ENCODE results near the gene DENND1B. TPM values are rescaled to one million over a fixed set of nuclear protein-coding genes. Genes with fewer than 3 reads are reported as not detected.
A peak's percentile ranks its signal among the peaks of the same experiment; 100 is the strongest.

Gene DENND1B
- total RNA-seq: 8.9 TPM
- polyA plus RNA-seq (ENCODE audit: insufficient read depth in 1 of 8, insufficient read length in 8 of 8, low replicate concordance in 1 of 8): 1 to 10 TPM; 3.1 to 6.3 (median 4.7) TPM
- long read RNA-seq, donor 1, partial matches to known transcripts: 0 of 1 reads
- long read RNA-seq, donor 1, other reads (novel, unspliced or antisense): 0 of 1 reads
- long read RNA-seq, donor 2: 0 reads
- long read RNA-seq, donor 3: 0 reads
- long read RNA-seq, donor 4: 0 reads
- long read RNA-seq, donor 5: 0 reads
- long read RNA-seq, donor 6: 0 reads
- long read RNA-seq, donor 7, partial matches to known transcripts: 0 of 1 reads
- long read RNA-seq, donor 7, other reads (novel, unspliced or antisense): 0 of 1 reads
- long read RNA-seq, donor 8: 0 reads
- long read RNA-seq, donor 9: 0 reads
- long read RNA-seq, donor 10, partial matches to known transcripts: 0 of 2 reads
- long read RNA-seq, donor 10, other reads (novel, unspliced or antisense): 0 of 2 reads
- long read RNA-seq, donor 11, partial matches to known transcripts: 0 of 1 reads
- long read RNA-seq, donor 11, other reads (novel, unspliced or antisense): 0 of 1 reads

- 4% methylated on average over 38 of the region's 51 CpGs for WGBS (ENCODE audit: insufficient coverage)
- peaks cover 5% of the 10 kb centered on the region for H3K4me1 ChIP-seq (ENCODE audit: control insufficient read depth, insufficient read depth, low read length)
Measured at GRCh38 chr1:197775282-197776262, at the start of gene DENND1B. Gene DENND1B (minus strand): TSS chr1:197775480. CDS start chr1:197775155, 325 bp downstream.

GRCh38 chr1:197814306-197814705, 39.0 kb upstream of the DENND1B start:
- Histone ChIP-seq H3K4me1 (ENCODE audit: control insufficient read depth, insufficient read depth, low read length) (no peaks in the 10 kb centered on the region), H3K36me3 (ENCODE audit: control insufficient read depth, insufficient read depth, low read length) (no peaks in the 10 kb centered on the region), H3K27me3 (ENCODE audit: control insufficient read depth, insufficient read depth, low read length) (no peaks in the 10 kb centered on the region), H3K27ac (ENCODE audit: low read length) (no peak overlapping the region), H3K4me3 (ENCODE audit: low read length) (no peak overlapping the region), H3K9me3 (replicated peaks; ENCODE audit: control insufficient read depth, low read depth, low read length) (no peaks in the 10 kb centered on the region)
- DNase-seq: no peak
- WGBS (ENCODE audit: insufficient coverage): no CpG with 5 or more reads among the region's 2 CpGs

More at GRCh38 chr1:197775282-197776262, at the start of gene DENND1B:
- Histone ChIP-seq H3K9me3 (replicated peaks; ENCODE audit: control insufficient read depth, low read depth, low read length) (no peaks in the 10 kb centered on the region), H3K27me3 (ENCODE audit: control insufficient read depth, insufficient read depth, low read length) (no peaks in the 10 kb centered on the region), H3K27ac (ENCODE audit: low read length) (peak within 1 kb of the TSS; percentile 72), H3K36me3 (ENCODE audit: control insufficient read depth, insufficient read depth, low read length) (no peaks in the 10 kb centered on the region), H3K4me3 (ENCODE audit: low read length) (peak within 1 kb of the TSS; percentile 65)
- peak; percentile 74 for DNase-seq

GRCh38 chr1:197813741-197814140, 38.5 kb upstream of the DENND1B start:
- no CpG with 5 or more reads among the region's 5 CpGs for WGBS (ENCODE audit: insufficient coverage)
- Histone ChIP-seq H3K9me3 (replicated peaks; ENCODE audit: control insufficient read depth, low read depth, low read length) (no peaks in the 10 kb centered on the region), H3K36me3 (ENCODE audit: control insufficient read depth, insufficient read depth, low read length) (no peaks in the 10 kb centered on the region), H3K4me3 (ENCODE audit: low read length) (no peak overlapping the region), H3K27me3 (ENCODE audit: control insufficient read depth, insufficient read depth, low read length) (no peaks in the 10 kb centered on the region), H3K4me1 (ENCODE audit: control insufficient read depth, insufficient read depth, low read length) (no peaks in the 10 kb centered on the region), H3K27ac (ENCODE audit: low read length) (no peak overlapping the region)
- no peak for DNase-seq

GRCh38 chr1:197811769-197812168, 36.5 kb upstream of the DENND1B start:
- no peak overlapping the region for H3K27ac ChIP-seq (ENCODE audit: low read length)
- WGBS (ENCODE audit: insufficient coverage): no CpG with 5 or more reads among the region's 1 CpG
- H3K27me3 ChIP-seq (ENCODE audit: control insufficient read depth, insufficient read depth, low read length): no peaks in the 10 kb centered on the region
- H3K4me1 ChIP-seq (ENCODE audit: control insufficient read depth, insufficient read depth, low read length): no peaks in the 10 kb centered on the region
- H3K4me3 ChIP-seq (ENCODE audit: low read length): no peak overlapping the region
- H3K36me3 ChIP-seq (ENCODE audit: control insufficient read depth, insufficient read depth, low read length): no peaks in the 10 kb centered on the region
- no peaks in the 10 kb centered on the region for H3K9me3 ChIP-seq (replicated peaks; ENCODE audit: control insufficient read depth, low read depth, low read length)
- no peak for DNase-seq

GRCh38 chr1:197810812-197811211, 35.5 kb upstream of the DENND1B start:
- no peak for DNase-seq
- Histone ChIP-seq H3K27ac (ENCODE audit: low read length) (no peak overlapping the region), H3K9me3 (replicated peaks; ENCODE audit: control insufficient read depth, low read depth, low read length) (no peaks in the 10 kb centered on the region), H3K4me1 (ENCODE audit: control insufficient read depth, insufficient read depth, low read length) (no peaks in the 10 kb centered on the region), H3K27me3 (ENCODE audit: control insufficient read depth, insufficient read depth, low read length) (no peaks in the 10 kb centered on the region), H3K36me3 (ENCODE audit: control insufficient read depth, insufficient read depth, low read length) (no peaks in the 10 kb centered on the region), H3K4me3 (ENCODE audit: low read length) (no peak overlapping the region)
- WGBS (ENCODE audit: insufficient coverage): no CpG with 5 or more reads among the region's 4 CpGs

- Histone ChIP-seq H3K4me1 (ENCODE audit: control insufficient read depth, insufficient read depth, low read length) (no peaks in the 10 kb centered on the region), H3K4me3 (ENCODE audit: low read length) (no peak overlapping the region), H3K9me3 (replicated peaks; ENCODE audit: control insufficient read depth, low read depth, low read length) (no peaks in the 10 kb centered on the region), H3K27me3 (ENCODE audit: control insufficient read depth, insufficient read depth, low read length) (no peaks in the 10 kb centered on the region), H3K36me3 (ENCODE audit: control insufficient read depth, insufficient read depth, low read length) (no peaks in the 10 kb centered on the region), H3K27ac (ENCODE audit: low read length) (no peak overlapping the region)
- DNase-seq: no peak
- WGBS (ENCODE audit: insufficient coverage): no CpG with 5 or more reads among the region's 3 CpGs
Measured at GRCh38 chr1:197808880-197809279, 33.6 kb upstream of the DENND1B start.

GRCh38 chr1:197807739-197808453, 32.6 kb upstream of the DENND1B start:
- peak; percentile 1 for DNase-seq
- Histone ChIP-seq H3K4me3 (ENCODE audit: low read length) (no peak overlapping the region), H3K27ac (ENCODE audit: low read length) (no peak overlapping the region), H3K4me1 (ENCODE audit: control insufficient read depth, insufficient read depth, low read length) (no peaks in the 10 kb centered on the region), H3K27me3 (ENCODE audit: control insufficient read depth, insufficient read depth, low read length) (no peaks in the 10 kb centered on the region), H3K9me3 (replicated peaks; ENCODE audit: control insufficient read depth, low read depth, low read length) (no peaks in the 10 kb centered on the region), H3K36me3 (ENCODE audit: control insufficient read depth, insufficient read depth, low read length) (no peaks in the 10 kb centered on the region)
- no CpG with 5 or more reads among the region's 5 CpGs for WGBS (ENCODE audit: insufficient coverage)

GRCh38 chr1:197807216-197807615, 31.9 kb upstream of the DENND1B start:
- no peak overlapping the region for H3K27ac ChIP-seq (ENCODE audit: low read length)
- no CpG with 5 or more reads among the region's 4 CpGs for WGBS (ENCODE audit: insufficient coverage)
- H3K27me3 ChIP-seq (ENCODE audit: control insufficient read depth, insufficient read depth, low read length): no peaks in the 10 kb centered on the region
- no peak for DNase-seq
- H3K4me1 ChIP-seq (ENCODE audit: control insufficient read depth, insufficient read depth, low read length): no peaks in the 10 kb centered on the region
- H3K9me3 ChIP-seq (replicated peaks; ENCODE audit: control insufficient read depth, low read depth, low read length): no peaks in the 10 kb centered on the region
- no peak overlapping the region for H3K4me3 ChIP-seq (ENCODE audit: low read length)
- no peaks in the 10 kb centered on the region for H3K36me3 ChIP-seq (ENCODE audit: control insufficient read depth, insufficient read depth, low read length)

- Histone ChIP-seq H3K9me3 (replicated peaks; ENCODE audit: control insufficient read depth, low read depth, low read length) (no peaks in the 10 kb centered on the region), H3K4me1 (ENCODE audit: control insufficient read depth, insufficient read depth, low read length) (no peaks in the 10 kb centered on the region), H3K27ac (ENCODE audit: low read length) (no peak overlapping the region), H3K36me3 (ENCODE audit: control insufficient read depth, insufficient read depth, low read length) (no peaks in the 10 kb centered on the region), H3K27me3 (ENCODE audit: control insufficient read depth, insufficient read depth, low read length) (no peaks in the 10 kb centered on the region), H3K4me3 (ENCODE audit: low read length) (no peak overlapping the region)
- WGBS (ENCODE audit: insufficient coverage): no CpG with 5 or more reads among the region's 1 CpG
- DNase-seq: no peak
Measured at GRCh38 chr1:197806718-197807117, 31.4 kb upstream of the DENND1B start.
